Parathyroid adenoma (tissue), 2 donors: ENCODE results near the gene BAIAP3.

Source experiments
- H2AFZ ChIP-seq: fragments of 300-600 bp; sonication (generic); one replicate; pipeline ENCODE4 v1.7.0; 2017; ENCODE audit warnings: antibody characterized with exemption, mild to moderate bottlenecking
- H3K27ac ChIP-seq: fragments of 300-600 bp; sonication (generic); one replicate; pipeline ENCODE4 v1.7.0; 2017
- H3K27me3 ChIP-seq: fragments of 300-600 bp; sonication (generic); one replicate; pipeline ENCODE4 v1.7.0; 2017; ENCODE audit warnings: low read length; ENCODE audit not compliant: control insufficient read depth, insufficient read depth
- H3K36me3 ChIP-seq: fragments of 300-600 bp; sonication (generic); one replicate; pipeline ENCODE4 v1.7.0; 2017; ENCODE audit warnings: low read length; ENCODE audit not compliant: control insufficient read depth, insufficient read depth
- H3K4me1 ChIP-seq: fragments of 300-600 bp; sonication (generic); one replicate; pipeline ENCODE4 v1.7.0; 2017; ENCODE audit warnings: control low read depth
- H3K4me2 ChIP-seq: fragments of 300-600 bp; sonication (generic); one replicate; pipeline ENCODE4 v1.7.0; 2017; ENCODE audit warnings: low read length
- H3K4me3 ChIP-seq: fragments of 300-600 bp; sonication (generic); one replicate; pipeline ENCODE4 v1.7.0; 2017; ENCODE audit warnings: low read depth, low read length
- H3K79me2 ChIP-seq: fragments of 300-600 bp; sonication (generic); one replicate; pipeline ENCODE4 v1.7.0; 2017; ENCODE audit warnings: control low read depth
- H3K9ac ChIP-seq: fragments of 300-600 bp; sonication (generic); one replicate; pipeline ENCODE4 v1.7.0; 2017; ENCODE audit warnings: mild to moderate bottlenecking
- H3K9me3 ChIP-seq: fragments of 300-600 bp; sonication (generic); one replicate; pipeline ENCODE4 v1.7.0; 2017; ENCODE audit warnings: low read length; ENCODE audit not compliant: control insufficient read depth
- CTCF ChIP-seq: fragments of 300-600 bp; sonication (generic); IDR thresholded peaks from one replicate; pipeline ENCODE4 v1.7.0; 2017; ENCODE audit warnings: antibody characterized with exemption, mild to moderate bottlenecking
- donor health status: primary hyperparathyroidism.

The BAIAP3 gene

GRCh38 chr16:1333854-1334700 lies 632 bp downstream of the BAIAP3 start:
- Histone ChIP-seq H3K9me3 (no peaks in the 10 kb centered on the region), H3K27ac (no peak overlapping the region), H3K9ac (no peak overlapping the region), H2AFZ (no peak overlapping the region), H3K27me3 (no peaks in the 10 kb centered on the region), H3K4me3 (peak overlapping the region; percentile 22), H3K79me2 (no peaks in the 10 kb centered on the region), H3K4me1 (peaks cover 6% of the 10 kb centered on the region), H3K4me2 (peak overlapping the region; percentile 62), H3K36me3 (no peaks in the 10 kb centered on the region)
- no peak for TF ChIP-seq CTCF

DNA sequence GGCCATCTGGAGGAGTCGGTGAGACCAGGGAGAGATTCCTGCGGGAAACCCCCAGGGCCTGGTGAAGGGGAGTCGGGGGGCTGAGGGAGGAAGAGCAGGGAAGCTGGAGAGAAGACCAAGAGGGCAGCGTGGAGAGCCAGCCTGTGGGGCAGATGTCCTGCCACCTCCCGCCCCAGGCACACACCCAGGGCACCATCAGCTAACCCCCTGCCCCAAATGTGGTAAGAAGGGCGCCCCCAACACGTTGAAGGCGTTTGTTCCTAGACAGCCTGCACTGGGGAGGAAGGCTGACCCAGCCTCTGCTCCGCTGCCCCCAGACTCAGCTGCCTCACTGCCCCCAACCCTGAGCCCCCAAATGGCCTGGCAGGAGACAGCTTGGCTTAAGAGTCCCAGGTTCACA lies 1.3 kb downstream of the BAIAP3 start:
- H3K79me2 ChIP-seq = no peaks in the 10 kb centered on the region
- H3K27me3 ChIP-seq = no peaks in the 10 kb centered on the region
- no peak overlapping the region for H3K27ac ChIP-seq
- no peak overlapping the region for H3K9ac ChIP-seq
- TF ChIP-seq CTCF = no peak
- no peaks in the 10 kb centered on the region for H3K36me3 ChIP-seq
- no peak overlapping the region for H3K4me3 ChIP-seq
- no peak overlapping the region for H2AFZ ChIP-seq
- no peaks in the 10 kb centered on the region for H3K9me3 ChIP-seq
- no peak overlapping the region for H3K4me2 ChIP-seq
- H3K4me1 ChIP-seq = peaks cover 6% of the 10 kb centered on the region

DNA sequence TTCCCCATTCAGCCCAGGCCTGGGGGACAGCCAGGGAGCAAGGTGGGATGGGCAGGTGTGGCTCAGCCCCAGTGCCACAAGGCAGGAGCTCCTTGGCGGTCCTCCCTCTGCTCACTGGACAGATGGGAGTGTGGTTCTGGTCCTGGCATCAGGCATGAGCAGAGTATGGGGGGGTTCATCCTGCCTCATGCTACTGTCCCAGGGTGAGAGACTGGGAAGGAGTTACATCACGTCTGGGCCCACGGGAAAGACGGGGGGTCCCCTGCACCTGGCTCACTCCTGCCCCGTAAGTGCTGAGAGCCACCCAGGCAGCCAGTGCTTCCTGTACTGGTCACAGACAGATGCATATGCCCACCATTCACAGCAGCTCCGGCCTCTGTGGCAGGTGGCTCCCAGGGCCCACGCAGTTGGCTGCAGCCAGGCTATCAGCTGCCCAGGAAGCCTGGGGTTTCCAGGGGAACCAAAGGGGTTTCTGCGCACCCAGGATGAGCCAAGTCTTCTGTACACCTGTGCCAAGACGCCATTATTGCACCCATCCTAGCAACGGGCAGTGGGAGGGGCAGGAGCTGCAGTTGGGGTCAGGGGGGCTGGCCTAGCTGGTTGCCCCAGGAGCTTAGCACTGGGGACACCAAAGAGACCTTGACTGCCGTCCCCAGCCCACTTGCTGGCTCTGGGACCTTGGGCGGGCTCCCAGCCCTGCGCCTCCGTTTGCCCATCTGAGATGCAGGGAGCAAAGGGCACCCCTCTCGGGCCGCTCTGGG lies 1.9 kb downstream of the BAIAP3 start:
- no peak for TF ChIP-seq CTCF
- Histone ChIP-seq H2AFZ (no peak overlapping the region), H3K36me3 (no peaks in the 10 kb centered on the region), H3K4me1 (peaks cover 6% of the 10 kb centered on the region), H3K79me2 (no peaks in the 10 kb centered on the region), H3K27me3 (no peaks in the 10 kb centered on the region), H3K4me2 (no peak overlapping the region), H3K9ac (no peak overlapping the region), H3K9me3 (no peaks in the 10 kb centered on the region), H3K27ac (no peak overlapping the region), H3K4me3 (no peak overlapping the region)

DNA sequence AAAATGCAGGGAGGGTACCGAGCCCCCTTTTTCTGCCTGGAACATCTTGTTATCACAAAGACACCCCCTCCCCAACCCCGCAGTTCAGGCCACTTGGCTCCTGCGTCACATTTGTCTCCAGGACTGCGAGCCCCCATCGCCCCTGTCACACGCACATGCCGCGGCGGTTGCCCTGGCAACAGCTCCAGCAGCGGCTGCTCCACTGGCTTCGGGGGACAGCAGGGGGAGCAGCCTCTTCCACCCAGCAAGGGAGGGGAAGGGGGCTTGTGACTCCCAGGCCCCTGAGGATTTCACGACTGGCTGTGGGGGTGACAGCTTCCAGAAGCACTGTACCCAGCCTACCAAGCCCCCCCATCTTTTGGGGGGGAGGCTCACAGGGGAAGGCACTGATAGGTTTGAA lies 2.6 kb downstream of the BAIAP3 start:
- H3K36me3 ChIP-seq = no peaks in the 10 kb centered on the region
- no peak for TF ChIP-seq CTCF
- no peak overlapping the region for H3K4me2 ChIP-seq
- H3K27me3 ChIP-seq = no peaks in the 10 kb centered on the region
- no peak overlapping the region for H3K27ac ChIP-seq
- H3K9ac ChIP-seq = no peak overlapping the region
- H2AFZ ChIP-seq = no peak overlapping the region
- H3K79me2 ChIP-seq = no peaks in the 10 kb centered on the region
- H3K4me3 ChIP-seq = no peak overlapping the region
- peaks cover 6% of the 10 kb centered on the region for H3K4me1 ChIP-seq
- H3K9me3 ChIP-seq = no peaks in the 10 kb centered on the region
